ENCODE measurements around the gene KAZALD1.

Gene KAZALD1

GRCh38 chr10:101095550-101096213 lies 33.9 kb downstream of the KAZALD1 start:
- DNase-seq (ENCODE audit: low read depth), result peak; percentile 71

GRCh38 chr10:101096378-101096777 lies 34.6 kb downstream of the KAZALD1 start:
- DNase-seq (ENCODE audit: low read depth), result no peak

GRCh38 chr10:101097881-101098280 lies 36.1 kb downstream of the KAZALD1 start:
- DNase-seq (ENCODE audit: low read depth), result no peak

- DNase-seq (ENCODE audit: low read depth), result no peak
Measured at GRCh38 chr10:101099901-101100300, 38.1 kb downstream of the KAZALD1 start.

GRCh38 chr10:101101372-101101881 lies 39.6 kb downstream of the KAZALD1 start:
- DNase-seq (ENCODE audit: low read depth), result no peak

- no peak for DNase-seq (ENCODE audit: low read depth)
Measured at GRCh38 chr10:101103430-101103829, 41.6 kb downstream of the KAZALD1 start.

- no peak for DNase-seq (ENCODE audit: low read depth)
Measured at GRCh38 chr10:101106351-101106750, 44.6 kb downstream of the KAZALD1 start.

GRCh38 chr10:101107771-101108170 lies 46.0 kb downstream of the KAZALD1 start:
- no peak for DNase-seq (ENCODE audit: low read depth)

GRCh38 chr10:101110856-101111523 lies 49.2 kb downstream of the KAZALD1 start:
- DNase-seq (ENCODE audit: low read depth), result no peak

GRCh38 chr10:101111547-101111946 lies 49.8 kb downstream of the KAZALD1 start:
- no peak for DNase-seq (ENCODE audit: low read depth)

GRCh38 chr10:101112799-101113594 lies 51.2 kb downstream of the KAZALD1 start:
- no peak for DNase-seq (ENCODE audit: low read depth)

GRCh38 chr10:101113890-101114403 lies 52.2 kb downstream of the KAZALD1 start:
- DNase-seq (ENCODE audit: low read depth), result no peak

GRCh38 chr10:101114646-101115045 lies 52.9 kb downstream of the KAZALD1 start:
- no peak for DNase-seq (ENCODE audit: low read depth)
